Stimulated activated CD4-positive, alpha-beta T cell treated with anti-CD3 and anti-CD28 coated beads, Interleukin-4, amount 100 ng/mL, for 48 hours (primary cell): Measurements from ENCODE around the gene SLC12A7.
"Not testable (repeated sequence)": the region's sequence is repeated elsewhere in the genome, so short reads cannot be mapped to it uniquely, and the experiment has no call there.

Experiments
- DNase-seq, 2 donors: peaks; one replicate each; pipeline ENCODE4 v3.0.0-alpha.2; 2020; ENCODE audit warnings: low read depth in 2 of 2

SLC12A7 gene

DNA sequence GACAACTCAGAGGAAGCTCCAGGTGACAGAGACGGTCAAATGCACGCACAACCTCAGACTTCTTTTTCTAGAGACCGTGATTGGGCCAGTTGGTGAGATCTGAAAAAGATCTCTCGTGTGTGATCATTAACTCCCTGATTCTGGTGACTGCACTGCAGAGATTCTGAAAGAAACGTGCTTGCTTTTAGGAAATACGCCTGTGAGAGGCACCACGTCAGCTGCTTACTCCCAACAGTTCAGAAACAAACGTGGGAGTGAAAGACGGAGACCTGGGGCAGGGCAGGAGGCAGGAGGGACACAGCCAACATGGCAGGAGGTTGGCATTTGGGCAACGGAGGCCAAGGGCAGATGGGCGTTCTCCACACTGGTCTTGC, 15.9 kb downstream of the SLC12A7 start:
- DNase-seq: no peak

DNA sequence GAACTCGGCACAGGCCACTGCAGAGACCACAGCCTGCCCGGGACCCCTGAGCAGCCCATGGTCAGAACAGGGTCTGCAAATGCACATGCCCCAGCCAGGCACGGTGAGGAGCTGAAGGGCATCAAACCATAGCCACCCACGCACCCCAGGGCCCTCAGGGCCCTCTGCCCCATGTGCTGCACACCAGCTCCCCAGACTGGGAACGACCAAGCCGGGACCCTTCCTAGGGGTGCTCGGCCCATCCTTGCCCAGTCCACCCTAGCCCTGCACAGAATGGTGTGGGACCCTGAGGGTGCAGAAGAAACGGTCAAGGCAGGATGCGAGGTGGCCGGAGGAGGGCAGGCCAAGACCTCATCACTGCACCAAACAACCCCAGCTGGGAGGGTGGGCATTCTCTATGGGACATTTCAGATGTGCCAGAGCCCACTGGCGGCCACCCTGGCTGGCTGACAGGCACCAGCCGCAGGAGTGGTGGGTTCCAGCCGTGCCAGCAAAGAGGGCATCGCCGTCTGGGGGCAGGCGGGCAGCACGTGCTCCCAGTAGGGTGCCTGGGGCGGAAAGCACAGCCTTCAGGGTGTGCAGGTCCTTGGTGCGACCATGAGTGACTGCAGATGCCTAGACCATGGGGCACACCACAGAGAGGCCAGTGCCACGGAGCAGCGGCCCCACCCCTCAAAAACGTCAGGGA, 16.4 kb downstream of the SLC12A7 start:
- DNase-seq: no peak

DNA sequence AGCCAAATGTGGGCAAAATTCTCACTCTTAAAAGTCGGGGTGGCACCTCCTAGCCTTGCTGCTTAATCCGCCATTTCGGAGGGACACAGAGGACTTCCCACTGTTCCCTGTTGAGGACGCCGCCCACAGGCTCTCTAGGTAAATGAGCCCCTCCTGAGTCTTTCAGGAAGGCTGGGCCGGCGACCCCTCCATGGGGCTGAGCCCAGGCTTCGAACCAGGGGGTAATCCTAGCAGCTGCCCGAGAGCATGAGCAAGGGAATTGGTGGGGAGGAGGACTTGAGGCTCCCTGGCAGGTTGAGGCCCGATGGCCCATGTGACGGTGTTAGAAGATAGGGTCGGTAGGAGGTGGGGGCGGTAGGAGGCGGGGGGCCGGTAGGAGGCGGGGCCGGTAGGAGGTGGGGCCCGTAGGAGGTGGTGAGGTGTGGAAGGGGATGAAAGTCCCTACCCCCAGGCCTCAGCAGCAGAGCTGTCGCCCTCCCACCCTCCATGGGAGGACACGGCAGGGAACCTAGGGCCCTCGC, 17.1 kb downstream of the SLC12A7 start:
- DNase-seq: no peak

DNA sequence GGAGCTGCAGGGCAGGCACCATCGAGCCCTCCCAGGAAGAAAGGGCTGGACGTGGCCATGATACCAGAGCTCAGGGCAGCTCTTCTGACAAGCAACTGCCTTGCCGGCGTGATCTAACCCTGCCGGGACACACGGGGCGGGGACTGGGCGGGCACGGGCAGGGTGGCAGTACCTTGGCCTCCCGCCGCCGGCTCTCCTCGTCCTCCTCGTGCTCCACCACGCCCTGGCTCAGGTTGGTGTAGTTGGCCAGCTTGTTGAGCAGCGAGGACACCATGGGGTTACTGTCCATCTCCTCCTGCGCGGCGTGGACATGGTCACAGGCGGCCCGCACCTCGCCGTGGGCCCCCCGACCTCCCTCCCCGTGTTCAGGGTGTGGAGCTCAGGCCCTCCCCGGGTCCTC, 18.5 kb downstream of the SLC12A7 start:
- no peak for DNase-seq

DNA sequence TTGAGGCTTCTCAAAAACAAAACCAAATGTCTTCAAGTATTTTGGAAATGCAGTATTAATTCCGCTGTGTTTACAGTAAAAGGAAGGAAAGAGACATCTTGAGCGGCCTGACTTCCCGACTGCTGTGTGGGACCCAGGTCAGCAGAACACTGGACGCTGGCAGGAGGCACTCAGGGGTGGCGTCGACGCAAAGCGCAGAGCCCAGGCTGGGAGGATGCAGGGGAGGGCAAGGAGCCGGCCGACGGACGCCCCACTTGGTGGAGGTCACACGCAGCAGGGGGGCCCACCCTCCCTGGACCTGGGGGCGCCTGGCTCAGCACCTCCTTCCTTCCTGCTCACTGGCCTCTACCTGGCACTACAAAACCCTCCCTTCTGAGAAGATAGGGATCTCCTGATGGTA, 19.7 kb downstream of the SLC12A7 start:
- DNase-seq: no peak

DNA sequence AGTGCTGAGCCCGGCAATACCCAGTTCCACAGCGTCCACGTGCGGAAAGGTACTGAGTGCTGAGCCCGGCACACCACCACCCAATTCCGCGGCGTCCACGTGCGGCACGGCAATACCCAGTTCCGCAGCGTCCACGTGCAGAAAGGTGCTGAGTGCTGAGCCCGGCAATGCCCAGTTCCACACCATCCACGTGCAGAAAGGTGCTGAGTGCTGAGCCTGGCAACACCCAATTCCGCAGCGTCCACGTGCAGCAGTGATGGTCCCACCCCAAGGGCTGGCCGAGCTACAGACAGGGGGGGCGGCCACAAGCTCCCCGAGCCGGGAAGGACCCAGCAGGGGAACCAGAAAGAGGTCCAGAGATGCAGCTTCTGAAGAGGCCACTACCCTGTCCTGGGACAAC, 20.2 kb downstream of the SLC12A7 start:
- no peak for DNase-seq

DNA sequence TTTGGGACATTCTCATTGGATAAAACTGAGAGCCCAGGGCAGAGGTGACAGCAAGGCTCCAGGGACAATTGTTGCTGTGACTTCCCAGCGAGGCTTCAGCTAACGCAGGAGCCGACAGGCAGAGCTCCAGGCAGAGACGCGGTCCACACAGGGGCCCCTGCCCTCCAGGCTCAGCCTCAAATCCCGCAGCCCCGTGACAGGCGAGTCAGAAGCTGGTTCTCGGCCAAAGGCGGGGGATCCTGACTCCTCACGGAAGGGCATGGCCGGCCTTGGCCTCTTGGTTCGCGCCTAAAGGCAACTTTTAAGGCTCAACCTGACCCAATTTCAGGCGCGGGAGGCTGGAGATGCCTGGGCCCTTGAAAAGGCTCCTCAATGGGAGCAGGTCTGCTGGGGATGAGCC, 21.3 kb downstream of the SLC12A7 start:
- DNase-seq: no peak

DNA sequence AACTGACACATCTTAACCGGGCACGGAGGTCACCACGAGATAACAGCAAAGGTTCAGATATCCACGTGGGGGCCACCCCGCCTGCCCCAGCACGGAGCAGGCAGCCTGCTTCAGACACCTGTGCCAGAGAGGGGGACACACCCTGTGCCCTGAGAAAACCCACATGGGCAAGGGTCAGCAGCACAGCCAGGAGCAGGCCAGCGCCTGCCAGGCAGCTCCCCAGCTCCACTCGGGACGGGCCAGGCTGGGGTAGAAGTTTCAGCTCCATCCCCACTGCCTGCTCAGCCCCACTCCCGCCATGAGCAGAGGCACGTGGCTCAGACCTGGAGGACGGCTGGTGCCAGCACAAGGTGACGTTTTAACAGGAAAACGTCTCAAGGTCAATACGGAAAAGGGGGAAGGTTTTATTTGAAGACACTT, 22.2 kb downstream of the SLC12A7 start:
- DNase-seq: no peak

DNA sequence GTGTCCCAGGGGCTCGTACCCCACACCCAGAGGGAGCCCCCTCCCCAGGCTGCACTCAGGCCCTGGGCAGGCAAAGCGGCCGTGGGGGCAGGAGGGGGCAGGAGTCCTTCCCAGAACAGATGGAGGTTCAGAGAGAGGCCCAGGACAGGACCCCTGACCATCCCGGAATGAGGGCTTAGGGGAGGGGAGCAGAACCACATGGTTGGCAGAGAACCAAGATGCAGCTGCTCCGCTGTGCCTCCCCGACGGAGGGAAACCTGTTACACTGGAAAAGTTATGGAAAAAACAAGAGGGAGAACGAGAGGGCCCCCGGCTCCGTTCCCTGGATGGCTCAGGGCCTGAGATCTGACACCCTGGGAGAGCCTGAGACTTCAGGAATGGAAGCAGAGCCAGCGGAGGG, 22.7 kb downstream of the SLC12A7 start:
- no peak for DNase-seq

DNA sequence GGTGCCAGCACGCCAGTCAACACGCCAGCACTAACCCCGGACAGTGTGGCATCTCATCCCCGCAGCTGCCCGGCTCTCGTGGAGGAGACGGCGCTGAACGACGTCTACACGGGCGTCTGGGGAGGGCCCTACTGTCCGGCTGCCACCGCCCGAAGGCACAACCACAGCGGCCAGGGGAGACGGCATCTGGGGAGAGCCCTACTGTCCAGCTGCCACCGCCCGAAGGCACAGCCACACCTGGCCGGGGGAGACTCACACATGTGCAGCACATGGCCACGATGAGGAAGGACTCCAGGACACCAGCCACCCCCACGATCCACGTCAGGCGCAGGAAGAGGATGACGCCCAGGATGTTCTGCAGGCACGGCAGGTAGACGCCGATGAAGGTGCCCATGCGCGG, 23.1 kb downstream of the SLC12A7 start:
- no peak for DNase-seq

DNA sequence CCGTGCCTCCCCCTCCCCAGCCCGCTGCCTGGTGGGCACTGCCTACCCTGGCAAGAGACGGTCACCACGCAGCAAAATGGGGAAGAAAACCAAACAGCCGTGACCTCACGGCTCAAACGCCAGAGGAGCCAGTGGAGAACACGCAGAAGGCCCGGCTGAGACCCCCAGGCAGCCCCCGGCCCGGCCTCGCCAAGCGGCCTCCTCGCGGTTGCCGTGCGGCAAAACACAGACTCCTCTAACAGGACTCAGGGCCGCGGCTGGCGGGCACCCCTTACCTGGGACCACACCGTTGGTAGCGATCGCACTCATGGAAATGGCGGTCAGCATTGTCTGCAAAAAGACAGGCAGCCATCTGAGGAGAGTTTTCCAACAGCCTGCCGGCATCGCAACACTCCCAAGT, 23.8 kb downstream of the SLC12A7 start:
- DNase-seq: no peak

DNA sequence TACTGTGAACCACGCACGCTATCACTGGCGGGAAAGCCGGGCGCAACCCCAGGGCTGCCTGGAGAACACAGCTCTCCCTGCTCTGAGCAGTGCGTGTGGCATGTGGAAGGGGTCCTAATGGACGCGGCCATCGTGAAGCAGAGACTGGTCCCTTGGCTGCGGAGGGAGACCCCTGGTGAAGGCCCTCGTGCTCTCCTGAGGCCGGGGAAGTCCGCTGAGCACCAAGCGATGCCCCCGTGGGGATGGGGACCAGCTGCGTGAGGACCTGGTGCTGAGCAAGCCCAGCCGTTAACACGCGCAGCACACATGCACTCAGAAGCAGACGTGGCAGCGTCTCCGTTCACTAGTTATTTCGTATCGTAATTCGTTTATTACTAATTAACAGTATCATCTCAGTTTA, 24.4 kb downstream of the SLC12A7 start:
- no peak for DNase-seq

DNA sequence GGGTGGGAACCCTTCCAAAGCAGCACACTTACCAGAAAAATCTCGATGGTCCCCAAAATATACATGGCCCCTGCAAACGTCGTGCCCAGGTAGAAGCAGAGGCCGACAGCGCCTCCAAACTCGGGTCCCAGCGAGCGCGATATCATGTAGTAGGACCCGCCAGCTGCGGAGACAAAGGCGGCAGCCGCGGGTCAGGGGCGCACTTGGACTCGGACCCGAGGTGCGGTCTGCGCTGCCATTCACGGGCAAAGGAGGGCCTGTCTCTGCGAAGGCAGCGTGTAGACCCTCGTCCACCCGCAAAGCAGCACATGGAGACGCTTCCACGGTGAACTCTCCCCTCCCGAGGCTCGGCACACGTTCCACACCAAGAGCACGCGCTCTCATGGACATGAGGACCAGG, 25.0 kb downstream of the SLC12A7 start:
- no peak for DNase-seq

DNA sequence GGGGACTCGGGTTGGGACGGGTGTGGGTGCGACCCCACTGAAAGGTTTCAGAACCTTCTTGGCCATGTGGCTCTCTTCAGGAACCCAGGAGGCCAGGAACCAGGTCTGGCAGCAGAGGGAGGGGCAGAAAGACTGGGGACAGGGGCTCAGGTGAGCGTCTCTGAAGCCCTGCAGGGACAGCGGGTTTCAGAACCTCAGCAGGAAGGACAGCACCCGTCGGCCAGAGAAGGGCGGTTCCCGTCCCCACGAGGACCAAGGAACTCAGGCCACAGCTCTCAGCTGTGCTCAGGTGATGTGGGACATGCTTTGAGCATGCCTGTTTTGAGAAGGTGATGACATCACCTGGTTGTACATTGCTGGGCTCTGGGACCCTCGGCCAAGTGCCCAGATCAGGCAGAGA, 25.7 kb downstream of the SLC12A7 start:
- no peak for DNase-seq

DNA sequence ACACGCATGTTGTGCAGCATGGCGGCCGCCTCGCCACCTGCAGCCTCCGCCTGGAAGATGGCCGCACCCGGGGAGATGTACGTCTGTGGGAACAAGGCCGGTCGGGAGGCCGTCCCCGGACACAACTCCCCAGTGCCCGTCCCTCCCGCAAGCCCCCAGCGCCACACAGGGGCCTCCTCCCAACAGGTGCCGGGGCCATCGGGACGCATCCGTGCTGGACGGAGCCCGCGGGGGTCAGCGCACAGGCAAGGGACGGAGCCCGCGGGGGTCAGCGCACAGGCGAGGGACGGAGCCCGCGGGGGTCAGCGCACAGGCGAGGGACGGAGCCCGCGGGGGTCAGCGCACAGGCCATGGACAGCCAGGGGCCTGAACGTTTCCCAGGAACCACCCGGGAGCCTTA, 26.5 kb downstream of the SLC12A7 start:
- no peak for DNase-seq

DNA sequence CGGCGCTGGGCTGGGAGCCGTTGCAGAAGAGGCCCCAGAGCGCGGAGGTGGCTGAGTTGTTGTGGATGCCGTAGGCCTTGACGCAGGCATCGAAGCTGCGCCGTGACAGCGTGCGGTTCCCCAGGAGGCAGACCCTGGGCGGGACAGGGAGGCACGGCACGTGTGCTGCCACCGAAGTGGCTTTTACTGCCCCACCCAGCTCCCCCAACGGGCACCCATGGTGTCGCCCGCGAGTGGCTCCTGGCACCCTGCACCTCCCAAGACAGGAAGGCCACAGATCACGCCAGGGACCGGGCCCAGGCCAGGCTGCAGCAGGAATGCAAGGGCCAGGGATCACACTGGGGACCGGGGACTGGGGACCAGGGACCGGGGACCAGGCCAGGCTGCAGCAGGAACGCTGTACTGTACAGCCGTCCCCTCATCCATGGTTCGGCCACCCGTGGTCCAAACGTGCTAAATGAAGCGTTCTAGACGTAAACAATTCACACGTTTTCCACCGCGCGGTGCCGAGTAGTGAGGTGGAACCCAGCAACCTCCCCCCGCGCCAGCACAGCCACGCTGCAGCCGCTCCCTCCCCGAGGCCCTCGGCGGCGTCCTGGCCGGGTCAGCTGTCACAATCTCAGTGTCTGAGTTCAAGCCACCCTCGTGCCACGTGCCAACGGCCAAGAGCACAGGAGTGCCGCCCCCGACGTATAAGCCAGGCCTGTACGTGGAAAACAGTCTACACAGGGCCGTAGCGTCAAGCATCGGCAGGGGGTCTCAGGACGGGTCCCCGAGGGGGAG, 27.8 kb downstream of the SLC12A7 start:
- no peak for DNase-seq

DNA sequence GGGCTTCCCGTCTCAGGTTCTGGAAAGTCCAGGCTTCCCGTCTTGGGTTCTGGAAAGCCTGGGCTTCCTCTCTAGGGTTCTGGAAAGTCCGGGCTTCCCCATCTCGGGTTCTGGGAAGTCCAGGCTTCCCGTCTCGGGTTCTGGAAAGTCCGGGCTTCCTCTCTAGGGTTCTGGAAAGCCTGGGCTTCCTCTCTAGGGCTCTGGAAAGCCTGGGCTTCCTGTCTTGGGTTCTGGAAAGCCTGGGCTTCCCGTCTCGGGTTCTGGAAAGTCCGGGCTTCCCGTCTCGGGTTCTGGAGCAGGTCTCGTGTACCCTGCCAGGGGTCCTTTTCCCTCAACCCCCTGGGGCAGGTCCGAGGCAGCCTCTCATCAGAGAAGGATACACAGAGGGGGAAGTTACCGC, 28.8 kb downstream of the SLC12A7 start:
- DNase-seq: not testable (repeated sequence)

DNA sequence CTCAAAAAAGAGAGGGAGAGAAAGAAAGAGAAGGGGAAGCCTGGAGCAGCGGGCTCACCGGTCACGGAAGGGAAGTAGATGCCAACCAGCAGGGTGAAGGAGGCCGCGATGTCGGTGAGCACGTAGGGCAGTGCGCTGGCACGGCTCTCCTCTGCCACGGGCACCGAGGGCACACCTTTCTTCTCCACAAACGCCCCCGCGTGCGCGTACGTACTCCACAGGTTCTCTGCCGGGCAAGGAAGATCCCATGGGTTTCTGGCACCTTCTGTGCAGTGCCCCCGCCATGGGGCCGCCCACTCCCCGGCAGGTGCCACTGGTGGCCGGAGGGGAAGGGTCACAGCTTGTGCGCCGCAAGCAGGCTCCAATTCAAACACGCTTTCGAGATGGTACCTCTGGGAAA, 30.3 kb downstream of the SLC12A7 start:
- DNase-seq: no peak

DNA sequence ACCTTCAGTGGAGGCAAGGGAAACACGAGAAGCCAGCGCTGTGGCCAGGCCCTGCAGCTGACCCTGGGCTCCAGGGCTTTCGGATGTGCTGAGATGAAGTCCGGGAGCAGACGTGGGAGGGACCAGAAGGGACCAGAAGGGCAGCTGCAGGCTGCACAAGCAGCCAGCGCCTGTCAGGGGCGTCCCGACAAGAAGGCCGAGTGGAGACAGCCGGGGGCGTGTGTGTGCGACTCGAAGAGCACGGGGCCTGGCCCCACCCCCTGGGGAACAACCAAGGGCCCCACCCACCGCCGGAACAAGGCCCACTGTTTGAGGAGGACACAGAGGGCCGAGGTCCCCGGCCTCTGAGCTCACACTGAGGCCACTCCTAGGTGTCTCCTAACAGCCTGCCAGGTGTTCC, 31.4 kb downstream of the SLC12A7 start:
- no peak for DNase-seq

DNA sequence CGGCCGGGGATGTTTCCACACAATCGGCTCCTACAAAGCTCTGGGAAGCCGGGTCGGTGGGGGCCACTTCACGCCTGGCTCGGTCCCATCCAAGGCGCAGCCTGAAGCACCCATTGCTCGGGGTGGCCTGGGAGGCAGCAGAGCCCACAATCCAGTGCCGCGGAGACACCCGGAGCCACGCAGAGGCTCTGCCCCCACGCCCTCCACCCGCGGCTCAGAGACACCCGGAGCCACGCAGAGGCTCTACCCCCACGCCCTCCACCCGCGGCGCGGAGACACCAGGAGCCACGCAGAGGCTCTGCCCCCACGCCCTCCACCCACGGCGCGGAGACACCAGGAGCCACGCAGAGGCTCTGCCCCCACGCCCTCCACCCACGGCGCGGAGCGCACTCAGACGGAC, 31.9 kb downstream of the SLC12A7 start:
- DNase-seq: no peak

DNA sequence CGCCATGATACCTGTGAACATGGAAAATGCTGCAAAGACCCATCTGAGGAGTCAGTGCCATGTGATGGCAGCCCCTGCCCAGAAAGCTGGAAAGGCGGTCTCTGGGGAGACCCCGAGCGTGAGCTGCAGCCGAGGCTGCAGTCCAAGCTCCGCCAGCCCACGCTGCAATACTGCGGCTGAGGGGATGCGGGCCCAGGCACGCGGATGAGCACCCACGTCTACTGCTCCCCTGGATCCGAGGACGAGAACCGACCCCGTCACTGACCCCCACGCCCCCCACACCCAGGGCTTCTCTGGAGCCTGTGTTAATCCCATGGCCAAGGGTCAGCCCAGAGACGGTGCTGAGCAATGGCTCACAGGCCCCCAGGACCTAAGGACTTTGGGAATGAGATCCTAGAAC, 32.4 kb downstream of the SLC12A7 start:
- no peak for DNase-seq

DNA sequence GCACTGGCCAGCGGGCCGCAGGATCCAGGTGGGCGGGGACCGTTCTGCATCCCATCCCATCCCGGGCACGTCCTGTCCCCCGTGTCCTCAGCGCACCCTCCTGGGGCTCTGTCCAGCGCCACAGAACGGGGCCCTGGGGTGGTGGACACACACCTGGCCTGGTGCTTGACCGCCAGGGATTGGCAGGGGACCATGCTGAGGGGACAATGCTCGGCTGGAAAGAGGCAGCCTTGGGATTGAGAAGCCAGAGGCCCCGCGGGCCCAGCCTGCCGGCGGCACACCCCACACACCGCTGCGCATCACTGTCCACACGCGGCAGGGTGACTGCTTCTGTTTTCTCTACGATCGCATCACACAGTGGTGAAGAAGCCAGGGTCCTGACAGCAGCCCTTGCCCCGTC, 33.0 kb downstream of the SLC12A7 start:
- no peak for DNase-seq

DNA sequence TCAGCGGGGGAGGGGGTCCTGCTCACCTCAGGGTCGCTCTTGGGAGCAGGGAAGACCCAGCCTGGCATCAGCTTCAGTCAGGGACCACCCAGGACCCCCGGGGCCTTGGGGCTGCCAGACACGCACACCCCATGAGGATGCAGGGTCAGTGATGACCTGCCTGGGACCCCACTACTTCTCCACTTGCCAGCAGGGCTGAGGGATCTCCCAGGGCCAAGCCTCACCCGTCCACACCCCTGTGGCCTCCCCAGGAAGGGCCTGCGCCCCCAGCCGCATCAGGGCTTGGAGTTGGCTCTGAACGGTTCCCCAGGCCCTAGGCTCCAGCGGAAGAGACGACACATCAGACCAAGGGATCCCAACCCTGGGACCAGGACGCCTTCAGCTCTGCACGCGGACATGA, 33.7 kb downstream of the SLC12A7 start:
- no peak for DNase-seq
